ENCODE data around the gene STAG1.
"Not testable (repeated sequence)": the region's sequence is repeated elsewhere in the genome, so short reads cannot be mapped to it uniquely, and the experiment has no call there.

The STAG1 gene

DNA sequence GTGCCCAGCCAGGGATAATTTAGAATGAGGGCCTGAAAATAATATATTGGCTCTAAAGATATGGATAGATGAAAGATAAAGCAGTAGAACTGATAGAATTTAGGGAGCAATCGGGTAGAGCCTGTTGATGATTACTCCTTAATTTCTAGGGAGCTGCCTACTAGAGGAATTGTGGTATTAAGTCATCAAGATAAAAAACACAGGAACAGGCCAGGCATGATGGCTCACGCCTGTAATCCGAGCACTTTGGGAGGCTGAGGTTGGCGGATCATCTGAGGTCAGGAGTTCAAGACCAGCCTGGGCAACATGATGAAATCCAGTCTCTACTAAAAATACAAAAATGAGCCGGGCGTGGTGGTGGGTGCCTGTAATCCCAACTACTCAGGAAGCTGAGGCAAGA lies 371.6 kb downstream of the STAG1 start:
- DNase-seq = no peak

DNA sequence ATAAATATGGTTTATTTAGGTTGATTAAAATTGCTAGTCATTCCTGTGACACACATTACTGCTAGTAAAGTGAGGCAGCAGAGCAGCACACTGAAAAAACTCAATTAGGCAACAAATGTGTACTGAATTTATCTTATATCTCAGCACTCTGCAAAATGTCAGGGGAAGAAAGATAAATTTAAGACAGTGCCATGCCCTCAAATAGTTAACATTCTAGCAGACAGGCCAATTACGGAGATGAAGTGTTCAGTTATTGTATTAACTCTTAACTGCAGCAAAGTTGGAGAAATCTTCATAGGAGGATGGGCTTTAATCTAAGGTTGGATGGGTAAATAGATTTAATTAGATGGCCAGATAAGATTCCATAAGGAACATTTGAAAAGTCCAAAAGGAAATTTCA lies 374.2 kb downstream of the STAG1 start:
- no peak for DNase-seq

DNA sequence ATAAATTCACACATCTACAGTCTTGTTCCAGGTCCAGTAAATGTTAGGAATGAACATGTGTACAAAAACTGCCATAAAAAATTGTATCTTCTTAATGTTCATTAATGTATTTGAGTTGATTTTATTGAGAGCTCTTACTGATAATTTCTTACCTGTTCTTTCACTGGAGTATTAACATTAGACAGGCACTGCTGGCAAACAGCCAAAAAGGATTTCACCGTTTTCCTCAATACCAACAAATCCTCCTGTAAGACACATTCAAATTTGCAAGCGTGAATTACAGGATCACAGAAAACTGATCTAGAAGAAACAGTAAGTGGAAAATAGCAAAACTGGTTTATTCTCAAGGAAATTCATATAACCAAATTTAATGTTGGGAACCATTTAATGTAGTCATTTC lies 374.7 kb downstream of the STAG1 start:
- DNase-seq = no peak

DNA sequence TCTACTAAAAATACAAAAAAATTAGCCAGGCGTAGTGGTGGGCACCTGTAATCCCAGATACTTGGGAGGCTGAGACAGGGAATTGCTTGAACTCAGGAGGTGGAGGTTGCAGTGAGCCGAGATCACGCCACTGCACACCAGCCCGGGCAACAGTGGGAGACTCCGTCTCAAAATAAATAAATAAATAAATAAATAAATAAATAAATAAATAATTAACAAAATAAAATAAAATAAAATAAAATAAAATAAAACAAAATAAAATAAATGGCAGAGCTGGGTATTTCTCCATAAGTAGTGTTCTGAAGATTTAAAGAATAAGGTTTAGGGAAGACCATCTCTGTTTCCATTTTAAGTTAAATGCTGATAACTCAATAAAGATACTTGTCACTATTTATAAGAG lies 376.4 kb downstream of the STAG1 start:
- not testable (repeated sequence) for DNase-seq

DNA sequence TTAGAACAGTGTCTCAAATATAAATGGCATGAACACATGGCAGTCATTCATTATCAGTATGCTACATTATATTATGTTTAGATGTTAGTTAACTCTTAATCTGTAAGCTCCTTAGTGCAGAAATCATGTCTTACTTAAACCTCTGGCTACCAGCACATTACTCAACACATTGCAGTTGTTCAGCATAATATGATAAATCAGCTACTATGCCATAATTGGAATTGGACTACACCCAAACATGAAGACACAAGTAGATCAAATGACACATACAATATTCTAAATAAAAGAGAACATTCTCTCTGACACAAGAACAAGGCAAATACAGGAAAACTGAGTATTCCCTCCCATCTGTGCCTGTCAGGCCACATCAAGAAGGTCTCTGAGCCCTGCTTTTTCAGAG lies 385.9 kb downstream of the STAG1 start:
- DNase-seq = no peak

DNA sequence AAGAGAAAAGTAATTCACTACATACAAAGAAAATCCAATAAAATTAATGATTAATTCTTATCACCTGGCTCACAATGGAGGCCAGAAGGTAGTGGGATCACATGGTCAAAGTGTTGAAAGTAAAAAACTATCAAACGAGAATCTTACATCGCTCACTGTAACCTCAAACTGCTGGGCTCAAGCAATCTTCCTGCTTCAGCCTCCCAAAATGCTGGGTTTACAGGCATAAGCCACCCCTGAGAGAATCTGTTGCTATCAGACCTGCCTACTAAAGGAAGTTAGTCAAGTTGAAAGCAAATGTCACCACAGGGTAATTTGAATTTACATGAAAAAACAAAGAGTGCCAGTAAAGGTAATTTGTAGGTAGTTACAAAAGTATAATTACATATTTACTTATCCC lies 398.7 kb downstream of the STAG1 start:
- DNase-seq = no peak

DNA sequence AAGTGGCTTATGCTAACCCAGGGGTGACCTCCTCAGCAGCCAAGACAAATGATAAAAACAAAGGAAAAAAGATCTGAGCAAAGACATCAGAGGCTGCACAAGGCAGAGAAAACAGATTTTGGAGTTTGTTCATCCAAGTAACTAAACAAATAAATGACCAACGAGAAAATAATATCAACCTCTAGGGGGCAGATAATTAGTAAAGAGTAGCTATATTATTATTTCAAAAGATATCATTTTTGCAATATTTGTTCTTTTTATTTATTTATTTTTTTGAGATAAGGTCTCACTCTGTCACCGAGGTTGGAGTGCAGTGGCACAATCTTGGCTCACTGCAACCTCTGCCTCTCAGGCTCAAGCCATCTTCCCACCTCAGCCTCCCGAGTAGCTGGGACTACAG lies 400.3 kb downstream of the STAG1 start:
- no peak for DNase-seq

DNA sequence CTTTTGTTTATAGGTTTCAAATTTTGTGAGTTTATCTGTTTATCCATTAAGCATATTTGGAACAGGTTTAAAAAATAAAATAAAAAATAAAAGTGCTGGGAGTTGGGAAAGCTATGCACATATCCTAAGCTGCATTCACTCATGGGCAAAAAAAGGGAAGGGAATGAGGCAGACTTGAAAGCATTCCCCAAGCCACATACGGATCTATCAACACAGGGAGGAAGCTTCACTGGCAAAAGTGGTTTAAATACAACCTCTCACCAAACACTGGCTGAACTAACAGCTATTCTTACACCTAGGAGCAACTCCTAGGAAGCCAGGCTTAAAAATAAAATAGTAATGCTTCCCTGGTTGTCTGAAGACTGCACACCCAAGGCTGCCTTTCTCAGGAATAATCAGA lies 400.8 kb downstream of the STAG1 start:
- no peak for DNase-seq

DNA sequence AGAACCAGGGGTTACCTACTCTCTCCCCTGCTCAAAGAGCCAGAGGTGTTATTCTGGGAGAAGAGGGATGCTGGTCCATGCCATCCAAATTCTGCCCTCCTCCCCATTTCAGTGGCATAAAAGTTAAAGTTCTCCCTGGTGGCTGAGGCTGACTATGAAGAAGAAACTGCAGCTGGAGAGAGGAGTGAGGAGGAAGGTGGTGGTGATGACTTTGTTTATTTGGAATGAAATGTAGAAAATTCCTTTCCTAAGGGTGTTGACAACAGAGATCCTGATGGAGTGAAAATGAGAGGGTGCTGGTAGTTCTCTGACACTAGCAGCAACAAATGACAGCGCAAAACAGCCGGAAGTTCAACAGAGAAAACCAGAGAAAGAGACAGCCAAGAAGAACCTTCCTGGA lies 401.6 kb downstream of the STAG1 start:
- no peak for DNase-seq

DNA sequence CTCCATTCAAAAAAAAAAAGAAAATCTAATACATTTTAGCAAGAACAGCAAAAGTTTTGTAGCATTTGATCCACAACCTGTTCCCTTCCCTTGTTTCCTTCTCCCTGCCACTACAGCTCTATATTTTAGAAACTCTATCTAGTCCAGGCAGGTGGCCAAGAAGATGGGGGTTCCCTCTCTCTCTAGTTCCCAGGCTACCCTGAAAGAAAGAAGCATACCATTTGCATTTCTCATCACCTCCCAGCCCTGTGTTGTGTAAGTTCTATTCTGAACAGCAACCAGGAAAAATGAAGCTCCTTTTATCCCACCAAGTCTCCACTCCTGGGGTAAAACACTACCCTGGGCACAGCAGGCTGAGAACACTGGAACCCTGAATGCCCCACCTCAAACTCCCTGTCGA lies 402.0 kb downstream of the STAG1 start:
- no peak for DNase-seq

DNA sequence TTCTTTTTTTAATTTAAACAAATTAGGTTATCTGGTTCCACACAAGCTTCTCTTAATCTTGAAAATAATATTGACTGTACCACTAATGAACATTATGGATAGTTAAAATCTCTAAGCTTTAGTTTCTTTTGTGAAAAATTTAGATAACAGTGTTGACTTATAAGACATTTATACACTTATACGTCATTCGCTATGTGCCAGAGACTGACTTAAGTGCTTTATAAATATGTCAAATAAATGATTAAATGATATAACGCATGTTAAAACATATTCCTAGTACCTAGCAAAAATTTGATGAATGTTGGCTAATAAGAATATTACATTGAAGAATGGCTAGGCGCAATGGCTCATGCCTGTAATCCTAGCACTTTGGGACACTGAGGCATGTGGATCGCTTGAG lies 405.7 kb downstream of the STAG1 start:
- no peak for DNase-seq

DNA sequence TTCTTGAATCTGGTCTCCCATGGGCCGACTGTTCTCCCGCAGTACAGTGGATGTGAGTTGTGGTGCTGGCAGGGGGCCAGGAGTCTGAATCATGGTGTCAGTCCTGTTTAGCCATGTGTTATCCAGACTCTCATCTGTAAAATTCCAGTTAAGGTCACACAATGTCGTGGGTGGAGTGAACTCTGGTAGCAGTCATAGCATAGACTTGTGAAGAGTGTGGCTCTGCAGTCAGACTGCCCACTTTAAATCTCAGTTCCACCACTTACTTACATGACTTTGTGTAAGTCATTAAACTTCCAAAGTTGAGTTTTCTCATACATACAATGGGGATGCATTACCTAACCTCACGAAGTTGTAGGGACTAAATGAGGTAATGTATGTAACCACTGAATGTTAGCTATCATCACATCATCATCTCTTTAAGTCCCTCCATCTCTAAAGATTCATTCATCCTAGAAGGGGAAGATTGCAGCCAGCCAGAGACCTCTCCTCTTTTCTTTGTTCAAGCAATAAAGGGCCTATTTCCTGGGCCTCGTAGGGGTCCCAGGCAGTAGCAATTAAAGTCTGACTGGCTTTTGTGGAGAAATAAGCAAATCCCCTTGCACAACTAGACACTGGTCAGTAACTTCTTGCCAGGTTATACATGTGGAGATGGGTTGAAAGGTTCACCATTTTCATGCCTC lies 408.2 kb downstream of the STAG1 start:
- DNase-seq = no peak

DNA sequence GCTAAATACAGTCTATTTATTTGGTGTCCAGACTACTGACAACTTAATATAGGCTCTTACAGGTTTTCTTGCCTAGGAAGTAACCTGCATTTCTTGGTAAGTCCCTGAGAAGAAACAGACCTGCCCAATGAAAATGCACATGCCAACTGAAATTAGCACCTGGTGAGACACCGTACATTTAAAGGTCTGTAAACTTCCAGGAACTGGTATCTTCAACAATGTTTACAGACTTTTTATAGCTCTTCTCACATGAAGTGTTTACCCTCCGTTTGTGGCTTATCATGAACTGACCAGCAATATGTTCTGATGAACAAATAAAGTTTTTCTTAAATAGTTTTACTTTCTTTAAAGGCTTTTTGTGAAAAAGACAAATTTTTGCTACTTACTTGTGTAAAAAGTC lies 408.7 kb downstream of the STAG1 start:
- no peak for DNase-seq

DNA sequence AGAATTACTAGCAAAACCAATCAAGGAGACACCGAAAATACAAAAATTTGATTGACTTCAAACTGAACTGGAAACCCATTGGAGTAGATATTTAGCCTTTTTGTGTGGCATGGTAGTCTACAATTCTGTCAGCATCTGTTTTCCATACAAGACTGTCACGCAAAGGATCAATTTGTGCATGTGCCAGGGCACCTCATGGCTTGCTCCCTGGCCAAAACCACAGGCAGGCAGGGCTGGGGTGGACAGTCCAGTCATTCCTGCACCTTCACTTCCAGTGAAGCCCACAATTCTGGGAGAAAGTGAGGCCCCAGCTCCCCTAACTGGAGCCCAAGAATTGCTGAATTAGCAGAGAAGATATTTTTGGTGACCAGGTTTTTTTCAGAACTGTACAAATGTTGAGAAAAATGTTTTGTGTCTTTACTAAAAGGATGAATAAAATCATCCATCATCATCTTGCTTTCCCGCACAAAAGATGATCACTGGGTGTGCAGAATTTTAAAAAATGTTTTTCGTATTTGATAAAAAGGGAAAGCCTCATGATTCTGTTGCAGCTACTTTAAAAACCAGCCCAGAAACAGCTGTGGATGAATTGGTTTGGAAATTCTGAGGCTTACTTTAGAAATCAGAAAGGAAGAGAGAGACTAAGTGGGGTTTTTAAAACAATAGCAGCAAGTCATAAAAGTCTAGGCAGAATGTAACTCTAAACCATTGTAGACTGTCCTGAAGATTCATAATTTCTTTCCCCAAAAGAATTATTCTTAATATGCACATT lies 415.7 kb downstream of the STAG1 start:
- DNase-seq = no peak

DNA sequence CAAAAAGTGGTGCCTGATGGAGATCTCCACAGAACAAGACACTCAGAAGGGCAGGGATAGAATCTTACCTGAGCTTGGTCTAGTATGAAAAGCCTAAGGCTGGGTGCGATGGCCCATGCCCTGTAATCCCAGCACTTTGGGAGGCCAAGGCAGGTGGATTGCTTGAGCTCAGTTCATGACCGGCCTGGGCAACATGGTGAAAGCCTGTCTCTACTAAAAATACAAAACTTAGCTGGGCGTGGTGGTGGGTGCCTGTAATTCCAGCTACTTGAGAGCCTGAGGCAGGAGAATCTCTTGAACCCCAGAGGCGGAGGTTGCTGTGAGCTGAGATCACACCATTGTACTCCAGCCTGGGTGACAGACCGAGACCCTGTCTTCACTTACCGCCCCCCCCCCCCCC lies 417.5 kb downstream of the STAG1 start:
- not testable (repeated sequence) for DNase-seq

DNA sequence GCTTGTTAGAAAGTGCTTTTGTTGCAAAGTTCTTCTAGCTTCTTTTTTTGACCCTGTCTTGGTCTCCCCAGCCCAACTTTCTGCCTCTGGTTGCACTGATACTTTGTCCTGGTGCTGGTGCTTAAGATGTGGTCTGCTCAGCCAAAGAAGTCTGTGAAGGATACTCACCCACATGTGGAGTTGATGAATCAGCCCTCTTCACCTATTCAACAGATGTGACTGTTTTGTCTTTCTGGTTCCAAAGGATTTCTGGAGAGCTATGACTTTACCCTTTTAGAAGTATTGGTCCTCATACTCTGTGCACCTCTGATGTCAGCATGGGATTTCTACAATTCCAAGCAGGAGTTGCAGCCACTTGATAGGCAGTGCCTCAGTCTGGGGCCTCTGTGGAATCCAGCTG lies 418.0 kb downstream of the STAG1 start:
- DNase-seq = no peak

DNA sequence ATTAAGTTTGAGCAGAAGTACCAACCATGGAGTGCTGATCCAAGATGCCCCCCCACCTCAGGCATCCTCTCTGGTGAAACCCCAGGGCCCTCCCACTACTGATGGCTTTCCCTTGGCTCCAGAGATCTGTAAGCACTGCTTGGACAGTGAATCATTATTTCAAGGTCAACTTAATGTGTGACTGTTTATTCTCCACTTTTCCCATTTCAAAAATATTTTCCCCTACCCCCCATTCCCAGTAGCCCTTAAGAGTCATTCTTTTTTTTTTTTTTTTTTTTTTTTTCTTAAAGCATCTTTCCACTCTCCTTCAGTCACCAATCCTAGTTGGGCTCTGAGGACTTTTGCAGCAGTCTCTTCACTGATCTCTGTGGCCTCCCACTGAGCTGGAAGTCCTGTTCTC lies 419.4 kb downstream of the STAG1 start:
- DNase-seq = no peak

DNA sequence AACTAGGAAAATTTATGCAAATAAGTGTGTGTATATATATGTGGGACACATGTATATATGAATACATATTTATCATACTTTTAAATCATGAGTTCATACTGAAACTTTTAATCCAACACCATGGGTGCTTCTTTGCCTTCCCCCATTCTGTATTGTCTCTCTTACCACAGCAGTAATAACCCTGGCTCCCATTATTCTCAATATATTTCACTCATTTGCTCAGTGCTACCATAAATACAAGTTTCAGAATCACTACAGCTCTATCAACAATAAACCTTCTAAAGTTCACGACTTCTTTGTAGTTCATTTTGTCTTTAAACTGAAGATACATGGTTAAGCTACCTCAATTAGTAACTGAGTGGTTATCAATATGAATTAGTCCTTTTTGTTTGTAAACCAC lies 419.9 kb downstream of the STAG1 start:
- DNase-seq = no peak

DNA sequence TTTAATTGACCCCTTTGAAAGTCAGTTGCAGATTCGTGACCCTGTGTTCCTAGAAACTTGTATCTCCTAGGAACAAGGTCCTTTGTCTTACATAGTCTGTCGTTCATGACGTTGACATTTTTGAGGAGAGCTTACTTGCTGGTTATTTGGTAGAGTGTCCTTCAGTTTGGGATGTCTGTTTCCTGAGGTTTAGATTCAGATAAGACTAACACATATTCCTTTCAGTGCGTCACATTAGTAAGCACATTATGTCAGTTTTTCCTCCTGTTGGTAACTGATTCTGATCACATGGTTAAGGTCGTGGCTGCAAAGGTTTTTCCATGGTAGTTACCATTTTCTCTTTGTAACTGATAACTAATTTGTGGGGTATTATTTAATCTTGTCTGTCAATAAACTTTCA lies 421.3 kb downstream of the STAG1 start:
- DNase-seq = no peak

DNA sequence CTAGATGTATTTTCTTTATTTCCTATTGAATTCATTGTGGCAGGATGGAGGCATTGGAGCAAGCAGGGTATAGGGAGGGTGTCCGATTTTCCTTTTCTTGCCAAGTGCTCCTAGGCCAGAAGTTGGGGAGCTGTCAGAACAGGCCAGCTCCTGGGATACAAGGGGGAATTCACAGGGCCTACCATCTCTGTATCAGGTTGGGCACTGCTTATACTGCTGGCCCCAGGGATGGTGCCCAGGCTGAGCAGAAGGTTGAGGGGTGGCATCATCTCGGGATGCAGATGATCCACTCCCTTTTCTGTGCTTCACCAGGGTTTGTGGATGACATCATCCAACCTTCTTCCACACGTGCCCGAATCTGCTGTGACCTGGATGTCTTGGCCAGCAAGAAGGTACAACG lies 422.6 kb downstream of the STAG1 start:
- DNase-seq = no peak

DNA sequence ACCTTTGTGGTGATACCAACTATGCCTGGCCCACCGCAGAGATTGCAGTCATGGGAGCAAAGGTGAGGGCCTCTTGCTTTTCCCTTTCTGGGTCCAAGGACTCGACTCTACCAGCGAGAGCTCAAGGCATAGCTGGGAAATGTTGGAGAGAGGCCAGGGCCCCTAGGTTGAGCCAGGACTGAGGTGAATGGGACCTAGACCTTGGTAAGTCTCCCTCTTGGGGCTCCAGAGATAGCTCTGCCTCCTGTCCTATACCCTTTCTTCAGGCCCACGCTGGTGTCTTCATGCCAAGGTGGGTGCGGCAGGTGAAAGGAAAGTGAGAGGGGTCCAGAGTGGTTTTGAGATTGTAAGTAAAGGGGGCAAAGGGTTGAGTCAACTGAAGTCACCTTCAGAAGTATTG lies 424.5 kb downstream of the STAG1 start:
- DNase-seq = no peak

DNA sequence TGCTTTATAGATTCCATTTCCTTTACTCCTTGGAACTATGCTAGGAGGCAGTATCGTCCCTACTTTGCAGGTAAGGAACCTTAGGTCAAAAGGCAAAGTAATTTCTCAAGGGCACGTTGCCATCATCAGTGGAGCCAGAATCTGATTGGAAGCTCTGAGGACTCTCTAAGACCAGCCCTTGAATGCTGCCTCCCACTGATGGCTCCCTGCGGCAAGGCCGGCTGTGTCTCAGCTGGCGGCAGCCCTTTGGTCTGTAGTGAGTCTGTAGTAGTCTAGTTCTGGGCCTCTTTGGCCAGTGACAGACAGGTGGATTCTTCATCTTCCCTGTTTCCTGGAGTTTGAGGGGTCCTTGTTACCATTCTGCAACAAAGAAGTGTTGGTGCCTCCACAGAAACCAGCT lies 425.9 kb downstream of the STAG1 start:
- DNase-seq = no peak

DNA sequence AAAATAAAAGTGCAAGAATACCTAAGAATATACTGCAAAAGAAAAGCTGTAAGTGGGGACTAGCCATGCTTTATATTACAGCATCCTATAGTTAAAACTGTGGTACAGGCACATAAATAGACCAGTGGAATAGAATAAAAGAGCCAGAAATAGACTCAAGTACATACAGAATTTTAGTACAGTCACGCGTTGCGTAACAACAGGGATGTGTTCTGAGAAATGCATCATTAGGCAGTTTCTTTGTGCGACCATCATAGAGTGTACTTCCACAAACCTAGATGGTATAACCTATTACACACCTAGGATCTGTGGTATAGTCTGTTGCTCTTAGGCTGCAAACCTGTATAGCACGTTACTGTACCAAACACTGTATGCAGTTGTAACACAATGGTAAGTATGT lies 440.2 kb downstream of the STAG1 start:
- DNase-seq = no peak

DNA sequence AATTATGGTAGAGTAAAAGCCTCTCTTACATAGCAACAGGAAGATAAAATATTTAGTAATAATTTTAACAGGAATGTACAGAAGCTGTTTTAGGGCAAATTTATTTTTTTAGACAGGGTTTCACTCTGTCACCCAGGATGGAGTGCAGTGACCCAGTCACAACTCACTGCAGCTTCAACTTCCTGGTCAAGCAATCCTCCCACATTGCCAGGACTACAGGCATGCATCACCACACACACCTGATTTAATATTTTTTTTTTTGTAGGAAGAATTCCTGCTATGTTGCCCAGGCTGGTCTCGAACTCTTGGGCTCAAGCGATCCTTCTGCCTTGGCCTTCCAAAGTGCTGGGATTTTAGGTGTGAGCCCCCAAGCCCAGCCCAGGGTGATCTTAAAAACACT lies 440.9 kb downstream of the STAG1 start:
- DNase-seq = no peak

DNA sequence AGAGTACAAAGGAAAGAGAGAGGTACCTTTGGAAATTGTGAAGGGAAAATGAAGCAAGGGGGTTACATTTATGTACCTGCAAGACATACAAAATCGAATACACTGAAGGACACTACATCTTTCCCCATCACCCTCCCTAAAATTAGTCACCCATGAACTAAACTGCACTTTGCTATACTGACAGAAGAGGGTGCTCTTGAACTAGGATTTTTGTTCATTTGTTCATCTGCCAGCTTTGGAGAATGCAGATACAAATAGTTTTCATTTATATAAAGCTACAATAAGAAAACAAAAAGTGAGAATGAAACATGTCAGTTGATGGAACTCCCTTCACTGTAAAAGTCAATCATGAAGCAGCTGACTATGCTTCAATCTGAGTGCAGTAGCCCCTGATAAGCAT lies 446.3 kb downstream of the STAG1 start:
- DNase-seq = no peak

Data from stimulated activated CD4-positive, alpha-beta T cell treated with anti-CD3 and anti-CD28 coated beads, Interleukin-4, amount 100 ng/mL, for 4 hours (primary cell).